K562 (cell line): Measurements from ENCODE around the gene COMMD10. TPM values are rescaled to one million over a fixed set of nuclear protein-coding genes. Genes with fewer than 3 reads are reported as not detected.

Experiments used
- CGGBP1 ChIP-seq: fragments of 250-450 bp; sonication (Bioruptor Pico); IDR thresholded peaks from 2 replicates; pipeline ENCODE4 v1.9.0; 2021; ENCODE audit warnings: mild to moderate bottlenecking
- FOXM1 ChIP-seq, 2 experiments: fragments of 450-650 bp in 1 of 2; sonication (generic) in 1 of 2; formaldehyde crosslinking in 1 of 2; IDR thresholded peaks; 2 replicates each; pipeline versions ENCODE4 v1.6.1 to v1.9.0; 2017 to 2022; ENCODE audit warnings: low read depth in 2 of 2, mild to moderate bottlenecking in 2 of 2, missing genetic modification reagents in 1 of 2, moderate library complexity in 1 of 2
- HDAC2 ChIP-seq: fragments of 450-650 bp; IDR thresholded peaks from 2 replicates; pipeline ENCODE4 v1.6.1; 2016; ENCODE audit warnings: mild to moderate bottlenecking
- NKRF ChIP-seq: fragments of 450-650 bp; IDR thresholded peaks from 2 replicates; pipeline ENCODE4 v1.6.1; 2016; ENCODE audit warnings: borderline replicate concordance
- ZC3H4 ChIP-seq: sonication (generic); formaldehyde crosslinking; IDR thresholded peaks from 2 replicates; pipeline ENCODE4 v1.9.0; 2021; ENCODE audit warnings: missing genetic modification reagents, borderline replicate concordance
- ZNF140 ChIP-seq: fragments of 250-450 bp; sonication (Bioruptor Pico); IDR thresholded peaks from 2 replicates; pipeline ENCODE4 v1.8.0; 2021; ENCODE audit warnings: moderate library complexity, mild to moderate bottlenecking, inconsistent platforms
- ZNF639 ChIP-seq, 2 experiments: fragments of 200-800 bp in 1 of 2; sonication (Bioruptor generic) in 1 of 2; sonication (generic) in 1 of 2; formaldehyde crosslinking in 1 of 2; IDR thresholded peaks in 1 of 2; conservative IDR thresholded peaks in 1 of 2; 2 replicates each; pipeline versions ENCODE4 v1.5.0 to v1.6.1; 2016 to 2020; ENCODE audit warnings: missing compliant biosample characterization in 1 of 2, missing genetic modification characterization in 1 of 2, missing genetic modification reagents in 1 of 2
- ZNF695 ChIP-seq: fragments of 450-650 bp; formaldehyde crosslinking; IDR thresholded peaks from 2 replicates; pipeline ENCODE4 v1.4.0; 2020; ENCODE audit warnings: mild to moderate bottlenecking, moderate library complexity
- polyA plus RNA-seq, 8 experiments: library from polyadenylated mRNA; depleted of rRNA in 4 of 8; stranded (reverse) in 5 of 8; unstranded in 3 of 8; fragments of >200 nt; fragmentation: Nextera tagmentation in 2 of 8; fragmentation: Illumina TruSeq in 1 of 8; extraction: Ambion mirVana in 2 of 8; extraction: Trizol in 1 of 8; gene quantifications; 2 replicates each; pipeline versions ENCODE4 v1.2.1 to v1.2.3, GENCODE V29; 2011 to 2014; ENCODE audit warnings: inconsistent platforms in 1 of 8, missing spikeins in 1 of 8
- total RNA-seq, 7 experiments: library from RNA; depleted of rRNA in 6 of 7; stranded (reverse); fragments of >200 nt in 6 of 7; fragmentation: Illumina TruSeq in 2 of 7; extraction: Trizol in 2 of 7; gene quantifications; 2 replicates each; pipeline versions ENCODE4 v1.2.1 to v1.2.3, GENCODE V29; 2011 to 2021; ENCODE audit warnings: low replicate concordance in 1 of 7

Gene COMMD10
- total and polyA plus RNA-seq, 9 of the 15 experiments (the other 6 are each of a cell fraction or from before 2014, with no cell fraction given) = 17.9 to 101 (median 28.0) TPM

- TF ChIP-seq ZNF639 (CRISPR knock-in tag; conservative IDR thresholded peaks at IDR 0.05 in 1 of 2, IDR thresholded peaks at IDR 0.05 in 1 of 2) (no peak), NKRF (no peak), ZNF695 (no peak), CGGBP1 (CRISPR knock-in tag) (no peak), HDAC2 (no peak), FOXM1 (IDR thresholded peaks at IDR 0.05; ENCODE audit: low read depth) (no peak), FOXM1 (CRISPR knock-in tag; IDR thresholded peaks at IDR 0.05; ENCODE audit: low read depth) (no peak), ZNF140 (CRISPR knock-in tag) (no peak), ZC3H4 (no peak)
Observed at GRCh38 chr5:116265471-116265870, 180.6 kb downstream of the COMMD10 start (continued).
